DOHH2 (cell line): Measurements from ENCODE around the gene SLC15A4.

ENCODE experiments used
- EZH2phosphoT487 ChIP-seq: fragments of 200-600 bp; sonication (generic); IDR thresholded peaks from 2 replicates; pipeline ENCODE4 v1.6.1; 2017; ENCODE audit warnings: borderline replicate concordance, mild to moderate bottlenecking, antibody characterized with exemption, low read length, moderate library complexity, mixed read lengths
- TF ChIP-seq, protein P1 (sequence below): fragments of 200-600 bp; sonication (generic); IDR thresholded peaks from one replicate; pipeline ENCODE4 v1.5.1; 2014; ENCODE audit warnings: antibody characterized with exemption, mild to moderate bottlenecking, low read depth, low read length; ENCODE audit not compliant: poor library complexity, severe bottlenecking

DNA sequence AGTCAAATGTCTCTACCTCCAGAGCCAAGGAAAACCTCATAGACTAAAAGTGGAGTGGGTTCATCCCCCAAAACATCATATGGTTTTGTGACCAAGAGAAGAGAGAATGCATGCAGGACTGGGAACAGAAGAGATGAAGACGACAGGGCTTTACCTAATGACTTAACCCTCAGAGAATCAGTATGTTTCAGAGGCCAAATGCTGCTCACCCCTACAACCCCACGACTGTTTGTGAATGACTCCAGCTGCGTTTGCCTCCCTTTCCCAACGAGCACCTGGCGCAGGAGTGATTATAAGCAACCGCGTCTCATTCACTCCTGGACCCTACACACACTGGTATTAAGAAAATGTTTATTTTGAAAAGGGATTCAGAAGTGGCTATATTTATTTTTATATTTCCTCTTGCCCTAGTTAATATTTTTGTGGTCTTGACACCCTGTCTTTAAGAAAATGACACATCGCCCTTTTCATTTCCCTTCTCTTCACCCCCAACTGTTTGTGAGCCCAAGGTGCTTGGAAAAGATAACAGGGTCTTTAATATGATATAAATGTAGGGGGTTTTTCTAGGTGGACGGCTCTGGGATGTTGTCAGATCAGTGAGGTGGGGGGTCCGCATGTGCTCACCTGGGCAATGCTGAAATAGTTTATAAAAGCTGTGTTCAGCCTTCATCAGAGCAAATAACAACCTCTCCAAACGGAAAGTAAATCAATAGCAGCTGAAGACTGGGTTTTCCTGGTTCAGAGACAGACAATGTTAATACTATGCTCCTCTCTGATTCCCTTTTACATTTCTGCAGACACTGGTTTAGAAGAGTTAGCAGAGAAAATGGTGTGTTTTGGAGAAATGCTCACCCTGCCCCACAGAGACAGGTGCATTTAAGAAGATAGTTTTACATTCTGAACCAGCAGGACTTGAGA lies 77.7 kb downstream of the SLC15A4 start:
- TF ChIP-seq, protein P1, sequence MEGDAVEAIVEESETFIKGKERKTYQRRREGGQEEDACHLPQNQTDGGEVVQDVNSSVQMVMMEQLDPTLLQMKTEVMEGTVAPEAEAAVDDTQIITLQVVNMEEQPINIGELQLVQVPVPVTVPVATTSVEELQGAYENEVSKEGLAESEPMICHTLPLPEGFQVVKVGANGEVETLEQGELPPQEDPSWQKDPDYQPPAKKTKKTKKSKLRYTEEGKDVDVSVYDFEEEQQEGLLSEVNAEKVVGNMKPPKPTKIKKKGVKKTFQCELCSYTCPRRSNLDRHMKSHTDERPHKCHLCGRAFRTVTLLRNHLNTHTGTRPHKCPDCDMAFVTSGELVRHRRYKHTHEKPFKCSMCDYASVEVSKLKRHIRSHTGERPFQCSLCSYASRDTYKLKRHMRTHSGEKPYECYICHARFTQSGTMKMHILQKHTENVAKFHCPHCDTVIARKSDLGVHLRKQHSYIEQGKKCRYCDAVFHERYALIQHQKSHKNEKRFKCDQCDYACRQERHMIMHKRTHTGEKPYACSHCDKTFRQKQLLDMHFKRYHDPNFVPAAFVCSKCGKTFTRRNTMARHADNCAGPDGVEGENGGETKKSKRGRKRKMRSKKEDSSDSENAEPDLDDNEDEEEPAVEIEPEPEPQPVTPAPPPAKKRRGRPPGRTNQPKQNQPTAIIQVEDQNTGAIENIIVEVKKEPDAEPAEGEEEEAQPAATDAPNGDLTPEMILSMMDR: no peak
- TF ChIP-seq EZH2phosphoT487: no peak
